ENCODE measurements around the gene NPAS3. TPM values are rescaled to one million over a fixed set of nuclear protein-coding genes. Genes with fewer than 3 reads are reported as not detected.

The NPAS3 gene
- total and polyA plus RNA-seq, 8 donors, result 0.09 to 0.79 (median 0.56) TPM

DNA sequence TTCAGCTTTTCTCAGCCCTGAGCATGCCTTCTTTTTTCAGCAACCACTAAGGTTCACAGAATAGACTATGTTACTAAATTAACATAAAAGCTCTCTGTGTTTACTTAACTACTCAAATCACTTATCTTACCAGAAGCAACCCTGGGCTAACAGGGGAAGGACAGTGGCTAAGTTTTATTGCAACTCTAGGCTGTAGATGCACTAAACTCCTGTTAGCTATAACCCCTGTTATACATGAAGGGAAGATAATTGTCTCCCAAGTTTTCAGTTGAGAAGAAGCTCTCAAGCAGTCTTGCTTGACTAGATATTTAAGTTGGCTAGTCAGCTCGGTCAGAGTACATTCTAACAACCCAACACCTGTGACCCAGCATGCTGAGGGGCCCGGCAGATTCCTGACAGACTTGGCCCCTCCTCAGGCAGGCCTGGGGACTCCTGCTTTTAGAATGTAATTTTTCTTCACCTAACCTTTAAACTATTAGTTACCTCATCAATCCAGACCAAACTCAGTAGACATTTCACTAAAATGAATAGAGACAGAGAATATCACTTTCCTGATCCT lies 547.7 kb downstream of the NPAS3 start:
- DNase-seq, result no peak
- no peaks in the 10 kb centered on the region for H3K27me3 ChIP-seq
- TF ChIP-seq, protein P1, sequence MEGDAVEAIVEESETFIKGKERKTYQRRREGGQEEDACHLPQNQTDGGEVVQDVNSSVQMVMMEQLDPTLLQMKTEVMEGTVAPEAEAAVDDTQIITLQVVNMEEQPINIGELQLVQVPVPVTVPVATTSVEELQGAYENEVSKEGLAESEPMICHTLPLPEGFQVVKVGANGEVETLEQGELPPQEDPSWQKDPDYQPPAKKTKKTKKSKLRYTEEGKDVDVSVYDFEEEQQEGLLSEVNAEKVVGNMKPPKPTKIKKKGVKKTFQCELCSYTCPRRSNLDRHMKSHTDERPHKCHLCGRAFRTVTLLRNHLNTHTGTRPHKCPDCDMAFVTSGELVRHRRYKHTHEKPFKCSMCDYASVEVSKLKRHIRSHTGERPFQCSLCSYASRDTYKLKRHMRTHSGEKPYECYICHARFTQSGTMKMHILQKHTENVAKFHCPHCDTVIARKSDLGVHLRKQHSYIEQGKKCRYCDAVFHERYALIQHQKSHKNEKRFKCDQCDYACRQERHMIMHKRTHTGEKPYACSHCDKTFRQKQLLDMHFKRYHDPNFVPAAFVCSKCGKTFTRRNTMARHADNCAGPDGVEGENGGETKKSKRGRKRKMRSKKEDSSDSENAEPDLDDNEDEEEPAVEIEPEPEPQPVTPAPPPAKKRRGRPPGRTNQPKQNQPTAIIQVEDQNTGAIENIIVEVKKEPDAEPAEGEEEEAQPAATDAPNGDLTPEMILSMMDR (IDR thresholded peaks at IDR 0.05), result no peak
- no peaks in the 10 kb centered on the region for H3K9me3 ChIP-seq
- intact Hi-C loops (cut with DNase I), result no loop called here
- ATAC-seq, result no peak
- no peak overlapping the region for H3K4me3 ChIP-seq
- no peaks in the 10 kb centered on the region for H3K36me3 ChIP-seq
- no peaks in the 10 kb centered on the region for H3K4me1 ChIP-seq
- no peak overlapping the region for H3K27ac ChIP-seq

DNA sequence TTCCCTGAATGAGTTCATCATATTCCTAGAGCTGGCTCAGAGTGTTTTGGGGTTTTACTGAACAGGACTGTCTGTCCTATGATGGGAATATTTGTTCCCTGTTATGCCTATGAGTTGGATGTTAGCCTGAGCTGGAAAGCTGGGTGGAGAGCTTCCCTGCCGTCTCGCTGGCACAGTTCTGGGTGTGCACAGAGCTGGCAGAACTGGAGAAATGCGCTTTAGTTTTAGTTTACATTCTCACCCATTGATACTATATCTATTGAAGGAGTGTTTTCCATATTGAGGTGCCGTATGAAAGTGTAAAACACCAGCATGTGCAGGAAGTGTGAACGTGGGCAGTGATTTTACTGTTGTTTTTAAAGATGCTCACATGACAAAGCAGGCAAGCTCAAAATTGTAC lies 549.9 kb downstream of the NPAS3 start:
- DNase-seq, result no peak
- Histone ChIP-seq H3K4me1 (no peaks in the 10 kb centered on the region), H3K27me3 (no peaks in the 10 kb centered on the region), H3K27ac (no peak overlapping the region), H3K9me3 (no peaks in the 10 kb centered on the region), H3K36me3 (no peaks in the 10 kb centered on the region), H3K4me3 (no peak overlapping the region)
- no peak for ATAC-seq
- intact Hi-C loops (cut with DNase I), result no loop called here
- TF ChIP-seq, protein P1 (IDR thresholded peaks at IDR 0.05), result no peak

DNA sequence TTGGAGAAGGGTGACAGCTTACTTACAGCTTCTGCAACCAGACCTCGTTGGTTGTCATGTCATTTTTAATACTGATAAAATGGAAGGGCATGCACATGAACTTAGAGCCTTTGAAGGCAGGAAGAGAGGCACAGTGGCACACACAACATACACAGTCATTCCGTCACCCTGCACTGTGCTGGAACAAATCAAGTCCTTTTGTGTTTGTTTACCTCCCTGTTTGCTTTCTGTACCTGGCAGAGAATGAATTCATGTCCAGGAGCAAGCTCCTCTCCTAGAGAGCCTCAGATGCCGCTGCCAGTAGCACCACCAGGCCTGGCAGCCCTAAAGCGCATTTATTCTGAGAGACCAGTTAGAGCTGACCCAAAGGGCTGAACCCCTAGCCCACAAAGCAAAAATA lies 551.9 kb downstream of the NPAS3 start:
- intact Hi-C loops (cut with DNase I), result no loop called here
- Histone ChIP-seq H3K4me3 (no peak overlapping the region), H3K36me3 (no peaks in the 10 kb centered on the region), H3K27me3 (no peaks in the 10 kb centered on the region), H3K4me1 (no peaks in the 10 kb centered on the region), H3K27ac (no peak overlapping the region), H3K9me3 (peaks cover 0 to 5% of the 10 kb centered on the region in 2 donors)
- TF ChIP-seq, protein P1 (IDR thresholded peaks at IDR 0.05), result no peak
- ATAC-seq (no peak), DNase-seq (no peak)

DNA sequence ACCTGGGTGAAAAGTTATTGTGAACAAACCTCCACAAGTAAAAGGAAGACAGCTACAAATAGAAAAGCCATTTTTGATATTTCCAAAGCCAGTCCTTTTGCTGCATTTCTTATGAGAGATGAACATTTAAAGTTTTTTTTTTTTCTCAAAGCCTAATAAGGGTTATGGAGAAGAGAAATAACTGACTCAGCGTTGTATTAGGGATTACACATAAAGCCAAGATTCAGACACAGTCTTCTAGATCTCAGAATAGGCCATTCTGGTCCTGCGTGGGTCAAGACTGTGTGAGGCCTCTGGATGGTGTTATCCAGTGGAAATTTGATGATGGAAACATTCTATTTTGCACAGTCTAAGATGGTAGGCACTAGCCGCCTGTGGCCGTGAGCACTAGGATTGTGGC lies 552.4 kb downstream of the NPAS3 start:
- no peak for DNase-seq
- no peak for ATAC-seq
- Histone ChIP-seq H3K4me1 (no peaks in the 10 kb centered on the region), H3K9me3 (peaks cover 0 to 5% of the 10 kb centered on the region in 2 donors), H3K27me3 (no peaks in the 10 kb centered on the region), H3K27ac (no peak overlapping the region), H3K4me3 (no peak overlapping the region), H3K36me3 (no peaks in the 10 kb centered on the region)
- intact Hi-C loops (cut with DNase I), result no loop called here
- TF ChIP-seq, protein P1 (IDR thresholded peaks at IDR 0.05), result no peak

DNA sequence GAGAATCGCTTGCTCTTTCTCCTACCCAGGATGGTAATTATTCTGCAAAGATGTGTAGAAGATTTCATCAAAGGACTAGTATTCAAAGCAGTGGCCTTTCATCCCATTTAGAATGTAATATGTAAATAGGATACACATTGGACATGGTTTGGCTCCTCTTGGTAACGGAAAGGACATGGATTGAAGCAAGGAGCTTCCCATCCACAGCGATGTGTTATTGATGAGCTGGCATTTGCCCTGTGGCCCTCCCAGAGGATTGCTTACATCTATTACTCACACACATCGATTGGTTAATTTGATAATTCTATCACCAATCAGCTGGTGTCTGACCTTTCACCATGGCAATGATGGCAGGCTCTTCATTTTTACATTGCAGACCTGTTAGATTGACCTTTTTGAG lies 553.8 kb downstream of the NPAS3 start:
- no peak for DNase-seq

More for the DNA sequence above, 553.8 kb downstream of the NPAS3 start:
- H3K9me3 ChIP-seq, result peaks cover 0 to 7% of the 10 kb centered on the region in 2 donors
- no peaks in the 10 kb centered on the region for H3K36me3 ChIP-seq
- intact Hi-C loops (cut with DNase I), result no loop called here
- H3K4me3 ChIP-seq, result no peak overlapping the region
- TF ChIP-seq, protein P1 (IDR thresholded peaks at IDR 0.05), result no peak
- ATAC-seq, result no peak
- H3K4me1 ChIP-seq, result no peaks in the 10 kb centered on the region
- H3K27ac ChIP-seq, result no peak overlapping the region
- H3K27me3 ChIP-seq, result no peaks in the 10 kb centered on the region

Data from left lung (tissue), 10 donors.